ENCODE measurements around the gene TVP23A.
"Not testable (repeated sequence)": the region's sequence is repeated elsewhere in the genome, so short reads cannot be mapped to it uniquely, and the experiment has no call there.

TVP23A gene

GRCh38 chr16:10743610-10744369 lies 74.8 kb downstream of the TVP23A start, which contains the start of gene NUBP1:
Gene NUBP1, plus strand, starts transcription at chr16:10743842. Its CDS starts 22 bp downstream, at chr16:10743864.
- peak; percentile 58 for DNase-seq

GRCh38 chr16:10743227-10743609 lies 75.4 kb downstream of the TVP23A start:
- no peak for DNase-seq

DNA sequence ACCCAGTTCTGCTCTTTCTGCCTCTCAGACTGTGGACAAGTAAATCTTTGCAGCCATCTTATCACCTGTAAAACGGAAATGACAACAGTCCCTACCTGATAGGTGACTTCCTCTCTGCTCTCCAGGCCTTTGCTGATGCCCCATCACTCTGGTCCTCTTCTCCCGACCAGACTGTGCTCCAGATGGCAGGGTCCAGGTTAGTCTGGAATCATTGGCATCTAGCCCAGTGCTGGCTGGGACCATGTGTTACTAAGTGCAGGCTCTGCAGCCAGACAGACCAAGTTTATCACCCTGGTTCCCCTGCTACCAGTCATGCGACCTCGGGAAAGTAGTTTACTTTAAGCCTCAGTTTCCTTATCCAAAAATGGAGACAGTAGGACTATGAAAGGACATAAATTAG lies 76.8 kb downstream of the TVP23A start:
- DNase-seq, result no peak

DNA sequence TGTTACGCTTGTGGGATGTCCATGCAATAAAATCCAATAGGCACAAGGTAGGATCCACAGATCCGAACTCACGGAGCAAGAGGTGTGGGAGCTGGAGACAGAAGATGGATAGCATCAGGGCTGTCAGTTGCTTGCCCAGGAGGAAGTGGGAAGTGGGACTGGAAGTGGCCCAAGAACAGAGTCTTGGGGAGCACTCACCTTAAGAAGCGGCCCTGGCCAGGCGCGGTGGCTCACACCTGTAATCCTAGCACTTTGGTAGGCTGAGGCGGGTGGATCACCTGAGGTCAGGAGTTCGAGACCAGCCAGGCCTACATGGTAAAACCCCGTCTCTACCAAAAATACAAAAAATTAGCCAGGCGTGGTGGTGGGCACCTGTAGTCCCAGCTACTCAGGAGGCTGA lies 77.3 kb downstream of the TVP23A start:
- not testable (repeated sequence) for DNase-seq

GRCh38 chr16:10740845-10741208 lies 77.8 kb downstream of the TVP23A start:
- DNase-seq, result no peak

- DNase-seq, result no peak
Observed at GRCh38 chr16:10740000-10740844, 78.4 kb downstream of the TVP23A start.

DNA sequence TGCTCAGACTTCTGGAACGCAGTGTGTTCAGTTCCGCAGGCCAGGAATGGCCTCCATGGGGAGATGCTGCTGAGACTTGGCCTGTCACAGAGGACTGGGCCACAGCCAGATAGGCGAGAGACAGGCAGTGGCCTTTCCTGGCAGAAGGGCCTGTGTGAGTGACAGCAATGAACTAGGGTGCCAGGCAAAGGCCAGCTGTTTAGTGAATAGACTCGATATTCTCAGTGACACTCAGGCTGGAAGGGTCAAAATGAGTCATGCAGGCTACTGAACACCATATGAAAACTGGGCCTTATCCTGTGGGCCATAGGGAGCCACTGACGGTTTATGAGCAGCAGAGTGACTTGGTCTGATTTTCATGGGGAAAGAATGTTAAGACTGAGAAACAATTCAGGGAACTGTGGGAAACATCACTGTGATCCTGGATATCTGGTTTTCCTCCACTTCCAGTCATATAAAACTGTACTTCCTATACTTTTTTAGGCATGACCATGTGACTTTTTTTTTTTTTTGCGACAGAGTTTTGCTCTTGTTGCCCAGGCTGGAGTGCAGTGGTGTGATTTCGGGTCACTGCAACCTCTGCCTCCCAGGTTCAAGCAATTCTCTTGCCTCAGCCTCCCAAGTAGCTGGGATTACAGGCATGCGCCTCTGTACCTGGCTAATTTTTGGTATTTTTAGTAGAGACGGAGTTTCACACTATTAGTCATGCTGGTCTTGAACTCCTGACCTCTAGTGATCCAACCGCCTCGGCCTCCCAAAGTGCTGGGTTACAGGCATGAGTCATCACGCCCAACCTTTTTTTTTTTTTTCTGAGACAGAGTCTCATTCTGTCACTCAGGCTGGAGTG lies 80.1 kb downstream of the TVP23A start:
- peak; percentile 10 for DNase-seq

- DNase-seq, result peak; percentile 9
Observed at GRCh38 chr16:10737068-10737625, 81.4 kb downstream of the TVP23A start.

GRCh38 chr16:10731790-10732189 lies 86.8 kb downstream of the TVP23A start:
- no peak for DNase-seq

GRCh38 chr16:10729104-10730048 lies 89.2 kb downstream of the TVP23A start:
- no peak for DNase-seq

- DNase-seq, result no peak
Observed at GRCh38 chr16:10728003-10728887, 90.3 kb downstream of the TVP23A start.
